Hepatocyte (in vitro differentiated cells): ENCODE results near the gene XKR7. TPM values are rescaled to one million over a fixed set of nuclear protein-coding genes. Genes with fewer than 3 reads are reported as not detected.

ENCODE experiments used
- DNase-seq: peaks from one replicate; pipeline ENCODE4 v3.0.0-alpha.2; 2016; ENCODE audit warnings: low spot score
- H2AFZ ChIP-seq: fragments of 200-600 bp; sonication (generic); 2 replicates; pipeline ENCODE4 v1.6.0; 2016; ENCODE audit warnings: antibody characterized with exemption, mild to moderate bottlenecking
- H3K27ac ChIP-seq: fragments of 200-600 bp; sonication (generic); 2 replicates; pipeline ENCODE4 v1.5.1; 2016; ENCODE audit warnings: mild to moderate bottlenecking
- H3K27me3 ChIP-seq: fragments of 200-600 bp; sonication (generic); 2 replicates; pipeline ENCODE4 v1.6.1; 2016
- H3K36me3 ChIP-seq: fragments of 200-600 bp; sonication (generic); replicated peaks from 2 replicates; pipeline ENCODE4 v1.5.1; 2016; ENCODE audit warnings: low read depth; ENCODE audit not compliant: insufficient read depth
- H3K4me1 ChIP-seq: fragments of 200-600 bp; sonication (generic); 2 replicates; pipeline ENCODE4 v1.5.1; 2016; ENCODE audit warnings: mild to moderate bottlenecking, moderate library complexity; ENCODE audit not compliant: insufficient read depth
- H3K4me2 ChIP-seq: fragments of 200-600 bp; sonication (generic); 2 replicates; pipeline ENCODE4 v1.6.0; 2016
- H3K4me3 ChIP-seq: fragments of 200-600 bp; sonication (generic); 2 replicates; pipeline ENCODE4 v1.5.1; 2016; ENCODE audit warnings: mild to moderate bottlenecking
- H3K79me2 ChIP-seq: fragments of 200-600 bp; sonication (generic); 2 replicates; pipeline ENCODE4 v1.6.0; 2017; ENCODE audit warnings: mild to moderate bottlenecking
- H3K9me2 ChIP-seq: fragments of 200-600 bp; sonication (generic); replicated peaks from 2 replicates; pipeline ENCODE4 v1.6.0; 2017; ENCODE audit warnings: mild to moderate bottlenecking; ENCODE audit not compliant: insufficient read depth
- H3K9me3 ChIP-seq: fragments of 200-600 bp; sonication (generic); 2 replicates; pipeline ENCODE4 v1.5.1; 2016; ENCODE audit warnings: low read depth, mild to moderate bottlenecking
- H4K20me1 ChIP-seq: fragments of 200-600 bp; sonication (generic); 2 replicates; pipeline ENCODE4 v1.6.0; 2016; ENCODE audit warnings: mild to moderate bottlenecking; ENCODE audit not compliant: insufficient read depth, poor library complexity, severe bottlenecking
- CTCF ChIP-seq: fragments of 200-600 bp; sonication (generic); IDR thresholded peaks from 2 replicates; pipeline ENCODE4 v1.5.1; 2016; ENCODE audit warnings: antibody characterized with exemption, mild to moderate bottlenecking; ENCODE audit not compliant: poor library complexity
- EZH2 ChIP-seq: fragments of 200-600 bp; sonication (generic); IDR thresholded peaks from 2 replicates; pipeline ENCODE4 v1.6.1; 2016; ENCODE audit warnings: antibody characterized with exemption, mild to moderate bottlenecking, borderline replicate concordance
- EZH2phosphoT487 ChIP-seq: fragments of 200-600 bp; sonication (generic); IDR thresholded peaks from one replicate; pipeline ENCODE4 v1.6.1; 2018; ENCODE audit warnings: antibody characterized with exemption, mild to moderate bottlenecking, low read depth, moderate library complexity; ENCODE audit not compliant: unreplicated experiment, severe bottlenecking
- whole genome bisulfite sequencing: methylation state at CpG from one replicate; pipeline ENCODE4 v1.1.6; 2016; ENCODE audit warnings: low lambda C conversion rate; ENCODE audit errors: missing lambda C conversion rate; 5-methylcytosine and 5-hydroxymethylcytosine counted together
- polyA plus RNA-seq: library from polyadenylated mRNA; unstranded; fragments of >200 nt; fragmentation: Nextera tagmentation; extraction: Ambion mirVana; gene quantifications from 2 replicates; pipeline ENCODE4 v1.2.1, GENCODE V29; 2016
- total RNA-seq: library from RNA; depleted of rRNA; stranded (reverse); fragments of >200 nt; gene quantifications from 2 replicates; pipeline ENCODE4 v1.2.3, GENCODE V29; 2014

XKR7 gene
- total and polyA plus RNA-seq, 2 experiments from 2014 or later = 0.37 TPM; not detected in 1

GRCh38 chr20:31933698-31934097 is 34.3 kb upstream of the XKR7 start:
- H3K27me3 ChIP-seq = no peaks in the 10 kb centered on the region
- no peak overlapping the region for H2AFZ ChIP-seq
- no peaks in the 10 kb centered on the region for H4K20me1 ChIP-seq
- no peak overlapping the region for H3K27ac ChIP-seq
- H3K9me3 ChIP-seq = no peaks in the 10 kb centered on the region
- no peaks in the 10 kb centered on the region for H3K4me1 ChIP-seq
- no peaks in the 10 kb centered on the region for H3K79me2 ChIP-seq
- DNase-seq = no peak
- TF ChIP-seq EZH2 (no peak), EZH2phosphoT487 (no peak), CTCF (no peak)
- WGBS = 91% methylated on average over 10 of the region's 10 CpGs
- H3K4me2 ChIP-seq = no peak overlapping the region
- no peak overlapping the region for H3K4me3 ChIP-seq
- H3K9me2 ChIP-seq = no peaks in the 10 kb centered on the region
- H3K36me3 ChIP-seq = no peaks in the 10 kb centered on the region

DNA sequence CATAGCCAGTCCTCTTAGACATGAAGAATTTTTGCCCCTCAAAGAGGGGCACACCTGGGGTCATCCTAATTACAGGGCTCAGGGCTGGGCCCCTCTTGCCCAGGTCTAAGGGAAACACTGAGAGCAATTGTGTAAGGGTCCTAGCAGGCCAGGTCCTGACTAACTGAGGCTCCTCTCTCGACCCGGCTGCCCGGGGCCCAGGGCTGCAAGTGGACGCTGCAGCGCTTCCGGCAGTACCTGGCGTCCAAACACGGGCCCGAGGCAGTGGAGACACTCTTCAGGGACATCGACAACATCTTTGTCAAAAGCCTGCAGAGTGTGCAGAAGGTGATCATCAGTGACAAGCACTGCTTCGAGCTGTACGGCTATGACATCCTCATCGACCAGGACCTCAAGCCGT is 33.5 kb upstream of the XKR7 start:
- Histone ChIP-seq H3K27me3 (no peaks in the 10 kb centered on the region), H3K4me1 (no peaks in the 10 kb centered on the region), H3K4me3 (no peak overlapping the region), H3K9me3 (no peaks in the 10 kb centered on the region), H4K20me1 (no peaks in the 10 kb centered on the region), H3K27ac (no peak overlapping the region), H3K36me3 (no peaks in the 10 kb centered on the region), H3K79me2 (no peaks in the 10 kb centered on the region), H3K4me2 (no peak overlapping the region), H2AFZ (no peak overlapping the region), H3K9me2 (no peaks in the 10 kb centered on the region)
- no peak for DNase-seq
- TF ChIP-seq EZH2 (no peak), CTCF (no peak), EZH2phosphoT487 (no peak)
- WGBS = 92% methylated on average over 14 of the region's 14 CpGs

DNA sequence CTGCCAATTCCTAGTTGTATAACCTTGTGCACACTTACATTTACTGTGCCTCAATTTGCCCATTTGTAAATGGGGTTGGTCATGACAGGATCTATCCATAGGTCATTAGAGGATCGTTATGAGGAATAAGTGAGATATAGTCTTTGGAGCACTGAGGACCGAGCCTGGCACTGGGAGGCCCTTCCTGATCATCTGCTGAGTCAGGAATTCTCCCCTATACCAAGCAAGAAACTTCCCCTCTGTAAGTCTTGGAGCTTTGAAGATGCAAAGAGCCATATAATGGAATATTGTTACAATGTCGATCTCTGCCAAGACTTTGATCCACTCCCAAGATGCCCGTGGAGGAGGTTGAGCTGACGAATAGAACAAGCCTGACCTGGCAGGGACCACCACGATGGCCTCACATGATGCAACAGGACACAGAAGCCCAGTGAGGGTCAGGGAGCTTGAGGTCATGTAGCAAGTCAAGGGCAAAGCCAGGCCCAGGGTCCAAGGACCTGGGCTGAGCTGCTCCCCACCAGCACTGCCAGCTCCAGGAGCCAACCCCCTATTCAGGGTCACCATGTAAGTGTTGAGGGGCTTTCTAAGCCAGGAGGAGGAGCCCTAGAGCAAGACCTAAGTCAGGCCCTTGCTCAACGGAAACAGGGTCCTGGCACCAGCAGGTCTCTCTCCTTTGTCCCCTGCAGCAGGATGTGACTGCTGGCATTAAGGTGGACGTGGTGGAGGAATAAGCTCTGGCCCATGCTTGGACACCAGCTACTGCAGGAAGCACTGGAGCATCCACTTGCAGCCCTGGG is 32.8 kb upstream of the XKR7 start:
- H3K4me2 ChIP-seq = no peak overlapping the region
- no peaks in the 10 kb centered on the region for H3K27me3 ChIP-seq
- no peaks in the 10 kb centered on the region for H3K4me1 ChIP-seq
- H4K20me1 ChIP-seq = no peaks in the 10 kb centered on the region
- H3K9me2 ChIP-seq = no peaks in the 10 kb centered on the region
- H3K9me3 ChIP-seq = no peaks in the 10 kb centered on the region
- TF ChIP-seq EZH2 = no peak
- H3K4me3 ChIP-seq = no peak overlapping the region
- no peaks in the 10 kb centered on the region for H3K36me3 ChIP-seq
- 72% methylated on average over 8 of the region's 8 CpGs for WGBS
- H3K27ac ChIP-seq = no peak overlapping the region
- DNase-seq = no peak
- H2AFZ ChIP-seq = no peak overlapping the region
- no peaks in the 10 kb centered on the region for H3K79me2 ChIP-seq

- H3K9me2 ChIP-seq = no peaks in the 10 kb centered on the region
- TF ChIP-seq CTCF = no peak
- no peak for TF ChIP-seq EZH2phosphoT487
- no peak for TF ChIP-seq EZH2
- H3K79me2 ChIP-seq = no peaks in the 10 kb centered on the region
- H2AFZ ChIP-seq = no peak overlapping the region
- DNase-seq = no peak
- no peaks in the 10 kb centered on the region for H3K9me3 ChIP-seq
- no peaks in the 10 kb centered on the region for H3K27me3 ChIP-seq
- no peaks in the 10 kb centered on the region for H4K20me1 ChIP-seq
- WGBS = 78% methylated on average over 4 of the region's 4 CpGs
- H3K4me2 ChIP-seq = no peak overlapping the region
- no peak overlapping the region for H3K4me3 ChIP-seq
- no peak overlapping the region for H3K27ac ChIP-seq
- no peaks in the 10 kb centered on the region for H3K4me1 ChIP-seq
- no peaks in the 10 kb centered on the region for H3K36me3 ChIP-seq
These were observed 31.5 kb upstream of the XKR7 start for GRCh38 chr20:31936420-31936819.
